HCT116 (cell line): ENCODE data around the gene TMEM208. TPM values are rescaled to one million over a fixed set of nuclear protein-coding genes. Genes with fewer than 3 reads are reported as not detected.

Experiments used
- ATAC-seq: fragments of 200-7000 bp; cut with Tn5 transposase; 2 replicates; pipeline ENCODE4 v1.9.1; 2020; ENCODE audit warnings: mild to moderate bottlenecking, moderate library complexity
- BruUV-seq: library from RNA; stranded (reverse); fragments of 400-500 nt; replicated peaks from 2 replicates; lab custom pipeline; 2021; lab: Mats Ljungman, UMichigan
- CTCF ChIA-PET: fragments of 300-600 bp; sonication (Branson Sonifier 250); formaldehyde crosslinking; loops from one replicate; lab custom pipeline; 2021; ENCODE audit warnings: antibody characterized with exemption; lab: Charles Lee
- POLR2A ChIA-PET: fragments of 300-600, 350-600 bp; sonication (Branson Sonifier 250); formaldehyde crosslinking; loops from one replicate; lab custom pipeline; 2021; ENCODE audit warnings: antibody characterized with exemption; lab: Charles Lee
- RAD21 ChIA-PET, 2 experiments: fragments of 300-600 bp; sonication (Branson Sonifier 250); formaldehyde crosslinking; loops; one replicate each; lab custom pipeline; 2023; ENCODE audit warnings: low total read pairs in 2 of 2; ENCODE audit not compliant: uncharacterized antibody in 2 of 2, unreplicated experiment in 2 of 2, low non-redundant PET in 1 of 2; lab: Charles Lee
- DNase-seq: peaks from one replicate; pipeline ENCODE4 v3.0.0-alpha.2; 2010; ENCODE audit warnings: low read depth, low spot score
- H2AFZ ChIP-seq: fragments of 200-600 bp; shearing (Covaris generic), sonication (generic); 2 replicates; pipeline ENCODE4 v1.6.1; 2017; ENCODE audit warnings: low read depth, mixed run types, mixed read lengths, antibody characterized with exemption, low read length; ENCODE audit not compliant: poor library complexity, severe bottlenecking
- H3K27ac ChIP-seq: 2 replicates; pipeline ENCODE4 v1.5.1; 2012; ENCODE audit warnings: low read depth, low read length
- H3K27me3 ChIP-seq: fragments of 200-600 bp; sonication (generic); 2 replicates; pipeline ENCODE4 v1.6.1; 2016; ENCODE audit warnings: mixed run types, low read length, mixed read lengths; ENCODE audit not compliant: insufficient read depth
- H3K36me3 ChIP-seq, 2 experiments: fragments of 200-500 bp in 1 of 2; fragments of 200-600 bp in 1 of 2; sonication (Bioruptor generic) in 1 of 2; sonication (generic) in 1 of 2; 2 replicates each; pipeline versions ENCODE4 v1.5.1 to v1.6.1; 2014 to 2016; ENCODE audit warnings: low read length in 2 of 2, inconsistent platforms in 1 of 2, mixed read lengths in 1 of 2, mixed run types in 1 of 2; ENCODE audit not compliant: insufficient read depth in 2 of 2, control insufficient read depth in 1 of 2
- H3K4me1 ChIP-seq, 2 experiments: fragments of 200-600 bp in 1 of 2; sonication (generic) in 1 of 2; 2 replicates each; pipeline versions ENCODE4 v1.5.1 to v1.6.1; 2012 to 2017; ENCODE audit warnings: low read length in 2 of 2, inconsistent platforms in 1 of 2, mild to moderate bottlenecking in 1 of 2, mixed read lengths in 1 of 2, mixed run types in 1 of 2, moderate library complexity in 1 of 2; ENCODE audit not compliant: insufficient read depth in 2 of 2, control insufficient read depth in 1 of 2
- H3K4me2 ChIP-seq: fragments of 200-600 bp; sonication (generic); 2 replicates; pipeline ENCODE4 v1.6.1; 2017; ENCODE audit warnings: mixed run types, low read length, mixed read lengths
- H3K4me3 ChIP-seq, 2 experiments: fragments of 200-600 bp in 1 of 2; sonication (generic) in 1 of 2; replicated peaks in 1 of 2; 2 replicates each; pipeline ENCODE4 v1.5.1; 2011 to 2016; ENCODE audit warnings: low read length in 2 of 2, control low read depth in 1 of 2, low read depth in 1 of 2, mild to moderate bottlenecking in 1 of 2, mixed read lengths in 1 of 2, mixed run types in 1 of 2
- H3K79me2 ChIP-seq: fragments of 200-600 bp; sonication (generic); 2 replicates; pipeline ENCODE4 v1.6.1; 2017; ENCODE audit warnings: mild to moderate bottlenecking, mixed run types, low read length, moderate library complexity, mixed read lengths; ENCODE audit not compliant: insufficient read depth
- H3K9ac ChIP-seq: fragments of 200-600 bp; sonication (generic); 2 replicates; pipeline ENCODE4 v1.6.1; 2016; ENCODE audit warnings: low read length, mixed read lengths
- H3K9me2 ChIP-seq: fragments of 200-600 bp; sonication (generic), shearing (Covaris generic); 2 replicates; pipeline ENCODE4 v1.6.1; 2017; ENCODE audit warnings: mixed run types, mild to moderate bottlenecking, moderate library complexity; ENCODE audit not compliant: insufficient read depth
- H3K9me3 ChIP-seq, 2 experiments: fragments of 200-500 bp in 1 of 2; fragments of 200-600 bp in 1 of 2; sonication (Bioruptor generic) in 1 of 2; sonication (generic) in 1 of 2; 2 replicates each; pipeline ENCODE4 v1.6.1; 2014 to 2017; ENCODE audit warnings: low read length in 2 of 2, mixed read lengths in 2 of 2, inconsistent platforms in 1 of 2, low read depth in 1 of 2, mild to moderate bottlenecking in 1 of 2, mixed run types in 1 of 2, moderate library complexity in 1 of 2; ENCODE audit not compliant: control insufficient read depth in 1 of 2, insufficient read depth in 1 of 2
- H4K20me1 ChIP-seq: fragments of 200-600 bp; sonication (generic), shearing (Covaris generic); 2 replicates; pipeline ENCODE4 v1.6.1; 2017; ENCODE audit warnings: mixed run types, mild to moderate bottlenecking, moderate library complexity; ENCODE audit not compliant: insufficient read depth
- CTCF ChIP-seq, 3 experiments: fragments of 200-600 bp in 1 of 3; sonication (generic) in 1 of 3; IDR thresholded peaks in 2 of 3; conservative IDR thresholded peaks in 1 of 3; 2 replicates each; pipeline ENCODE4 v1.5.1; 2012 to 2017; ENCODE audit warnings: low read depth in 2 of 3, low read length in 2 of 3, antibody characterized with exemption in 1 of 3, borderline replicate concordance in 1 of 3, control low read depth in 1 of 3, mild to moderate bottlenecking in 1 of 3, mixed read lengths in 1 of 3, mixed run types in 1 of 3, moderate library complexity in 1 of 3; ENCODE audit not compliant: insufficient read depth in 1 of 3
- FOSL1 ChIP-seq: IDR thresholded peaks from 2 replicates; pipeline ENCODE4 v1.6.1; 2012; ENCODE audit warnings: low read depth
- JUND ChIP-seq: IDR thresholded peaks from 2 replicates; pipeline ENCODE4 v1.6.1; 2012
- SRF ChIP-seq: IDR thresholded peaks from 2 replicates; pipeline ENCODE4 v1.6.1; 2012; ENCODE audit warnings: low read depth
- ZBTB33 ChIP-seq: IDR thresholded peaks from 2 replicates; pipeline ENCODE4 v1.6.1; 2011; ENCODE audit warnings: mild to moderate bottlenecking, low read length, moderate library complexity; ENCODE audit not compliant: insufficient replicate concordance; ENCODE audit errors: extremely low read depth
- intact Hi-C: fragments of 100-400 bp; cut with micrococcal nuclease; formaldehyde crosslinking; loops from 2 replicates; pipeline ENCODE4 v1.10.0; 2022
- total RNA-seq: library from RNA; stranded (reverse); gene quantifications from one replicate; pipeline ENCODE4 v1.2.1, GENCODE V29; 2021; ENCODE audit not compliant: unreplicated experiment

TMEM208 gene
- total RNA-seq, 1 experiment from 2014 or later = 36.1 TPM

- no peak for TF ChIP-seq ZBTB33
These were observed 38.6 kb upstream of the TMEM208 start (continued) for GRCh38 chr16:67188323-67188722.

GRCh38 chr16:67188798-67189197 lies 38.1 kb upstream of the TMEM208 start:
- H3K27me3 ChIP-seq = no peaks in the 10 kb centered on the region
- intact Hi-C loops = no loop called here
- H3K9me2 ChIP-seq = no peaks in the 10 kb centered on the region
- DNase-seq (no peak), ATAC-seq (no peak)
- no peak overlapping the region for H3K4me3 ChIP-seq
- no TSS peak for BruUV-seq
- TF ChIP-seq FOSL1 = no peak
- TF ChIP-seq JUND = no peak
- TF ChIP-seq SRF = no peak
- POLR2A ChIA-PET = no interaction called here
- no peaks in the 10 kb centered on the region for H3K9me3 ChIP-seq
- peaks cover 22% of the 10 kb centered on the region for H3K79me2 ChIP-seq
- H3K9ac ChIP-seq = no peak overlapping the region
- H3K4me2 ChIP-seq = no peak overlapping the region
- H3K36me3 ChIP-seq = peaks cover 0 to 8% of the 10 kb centered on the region in 2 experiments; a peak in 2 of 4 replicates
- CTCF ChIA-PET = interaction anchor here (0.9 kb wide), 1 partner anchor 10 kb away, joined by 5 read pairs; no protein-coding TSS in a partner anchor
- H2AFZ ChIP-seq = no peak overlapping the region
- H3K27ac ChIP-seq = no peak overlapping the region
- no peaks in the 10 kb centered on the region for H4K20me1 ChIP-seq
- RAD21 ChIA-PET = no interaction called here
- H3K4me1 ChIP-seq = peaks cover 16 to 41% of the 10 kb centered on the region in 2 experiments; a peak in 3 of 4 replicates

GRCh38 chr16:67190041-67190440 lies 36.9 kb upstream of the TMEM208 start, which contains the start of gene EXOC3L1:
Gene EXOC3L1, minus strand, starts transcription at chr16:67190136. Its CDS starts 460 bp downstream, at chr16:67189676.
- no peak within 1 kb of the TSS for H3K27ac ChIP-seq
- no peak within 1 kb of the TSS for H3K4me2 ChIP-seq
- no peaks in the 10 kb centered on the region for H4K20me1 ChIP-seq
- no peak for TF ChIP-seq CTCF (IDR thresholded peaks at IDR 0.05 in 2 of 3, conservative IDR thresholded peaks at IDR 0.05 in 1 of 3; ENCODE audit: borderline replicate concordance in 1 of 3, insufficient read depth in 1 of 3, low read depth in 2 of 3, low read length in 2 of 3)
- no peaks in the 10 kb centered on the region for H3K9me2 ChIP-seq
- no TSS peak for BruUV-seq
- H3K4me1 ChIP-seq = peaks cover 11 to 37% of the 10 kb centered on the region in 2 experiments; a peak in 3 of 4 replicates
- intact Hi-C loops = no loop called here
- no peak for ATAC-seq
- no peaks in the 10 kb centered on the region for H3K27me3 ChIP-seq
- peaks cover 34% of the 10 kb centered on the region for H3K79me2 ChIP-seq
- peaks cover 11 to 20% of the 10 kb centered on the region in 2 experiments; a peak in 3 of 4 replicates for H3K36me3 ChIP-seq
- ChIA-PET CTCF (no interaction called here), POLR2A (no interaction called here), RAD21 (no interaction called here)
- no peak for DNase-seq
- no peak within 1 kb of the TSS for H3K4me3 ChIP-seq
- H2AFZ ChIP-seq = no peak within 1 kb of the TSS
- no peak within 1 kb of the TSS for H3K9ac ChIP-seq
- no peaks in the 10 kb centered on the region for H3K9me3 ChIP-seq
